AG09309 (cell line): ENCODE measurements around the gene MAP3K19.
"Not testable (repeated sequence)": the region's sequence is repeated elsewhere in the genome, so short reads cannot be mapped to it uniquely, and the experiment has no call there.

Experiments
- DNase-seq: peaks from one replicate; pipeline ENCODE4 v3.0.0-alpha.2; 2010; ENCODE audit warnings: low read depth
- H3K4me3 ChIP-seq: 2 replicates; pipeline ENCODE4 v1.5.1; 2011; ENCODE audit warnings: mild to moderate bottlenecking, low read depth, low read length, moderate library complexity; ENCODE audit not compliant: control insufficient read depth
- CTCF ChIP-seq: IDR thresholded peaks from 2 replicates; pipeline ENCODE4 v1.5.1; 2011; ENCODE audit warnings: mild to moderate bottlenecking, low read depth, low read length, inconsistent platforms; ENCODE audit not compliant: insufficient read depth, control insufficient read depth; ENCODE audit errors: missing control alignments

MAP3K19 gene

GRCh38 chr2:134975281-134976009 is 71.8 kb downstream of the MAP3K19 start:
- no peak overlapping the region for H3K4me3 ChIP-seq
- no peak for TF ChIP-seq CTCF
- DNase-seq: no peak

- TF ChIP-seq CTCF: no peak
- DNase-seq: no peak
Observed at GRCh38 chr2:134973241-134974138, 73.8 kb downstream of the MAP3K19 start.

GRCh38 chr2:134967166-134967565 is 80.1 kb downstream of the MAP3K19 start:
- H3K4me3 ChIP-seq, DNase-seq: not testable (repeated sequence)

More at GRCh38 chr2:134973241-134974138, 73.8 kb downstream of the MAP3K19 start:
- H3K4me3 ChIP-seq: no peak overlapping the region

- H3K4me3 ChIP-seq: no peak overlapping the region
Observed at GRCh38 chr2:134957477-134957876, 89.8 kb downstream of the MAP3K19 start.

GRCh38 chr2:134955744-134956143 is 91.5 kb downstream of the MAP3K19 start:
- DNase-seq: no peak
- H3K4me3 ChIP-seq: no peak overlapping the region
- no peak for TF ChIP-seq CTCF

More at GRCh38 chr2:134957477-134957876, 89.8 kb downstream of the MAP3K19 start:
- DNase-seq: no peak
- no peak for TF ChIP-seq CTCF

- H3K4me3 ChIP-seq: no peak overlapping the region
- no peak for TF ChIP-seq CTCF
- DNase-seq: no peak
Observed at GRCh38 chr2:134954065-134954464, 93.2 kb downstream of the MAP3K19 start.

- no peak overlapping the region for H3K4me3 ChIP-seq
- no peak for DNase-seq
- TF ChIP-seq CTCF: no peak
Observed at GRCh38 chr2:134952608-134953007, 94.6 kb downstream of the MAP3K19 start.
